ENCODE measurements around the gene ITPR1. TPM values are rescaled to one million over a fixed set of nuclear protein-coding genes. Genes with fewer than 3 reads are reported as not detected.

The ITPR1 gene
- polyA plus RNA-seq, 1 of the 3 experiments (the other 2 are of a cell fraction), result 5.9 TPM

DNA sequence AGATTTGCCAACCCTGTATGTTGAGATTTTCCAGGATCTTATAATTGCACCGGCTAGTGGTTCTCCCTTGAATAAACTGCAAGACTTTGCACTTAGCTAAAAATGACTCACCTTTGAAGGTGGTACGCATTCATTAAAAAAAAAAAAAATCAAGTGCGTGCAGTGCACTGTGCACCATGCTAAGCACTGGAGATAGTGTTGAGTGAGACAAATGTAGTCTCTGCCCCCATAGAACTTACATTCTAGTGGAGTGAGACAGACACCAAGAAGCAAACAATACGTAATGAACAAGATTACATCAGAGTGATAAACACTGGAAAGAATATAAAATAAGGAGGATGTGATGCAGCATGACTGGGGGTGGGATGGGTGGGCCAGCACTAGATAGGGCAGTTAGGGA, 69.4 kb downstream of the ITPR1 start:
- Histone ChIP-seq H3F3A (replicated peaks; ENCODE audit: insufficient read depth) (no peaks in the 10 kb centered on the region), H3K4me3 (ENCODE audit: low read depth in 2 of 2, low read length in 1 of 2) (no peak overlapping the region), H3K9ac (no peak overlapping the region), H3K27me3 (ENCODE audit: insufficient read depth) (no peaks in the 10 kb centered on the region), H3K9me2 (no peaks in the 10 kb centered on the region), H2AFZ (ENCODE audit: low read depth) (no peak overlapping the region), H3K9me3 (no peaks in the 10 kb centered on the region), H4K20me1 (ENCODE audit: insufficient read depth) (no peaks in the 10 kb centered on the region), H3K36me3 (replicated peaks in 1 of 2; ENCODE audit: control insufficient read depth in 1 of 2, insufficient read depth in 2 of 2, low read length in 1 of 2) (no peaks in the 10 kb centered on the region), H3K4me1 (ENCODE audit: control insufficient read depth in 1 of 2, insufficient read depth in 2 of 2, low read depth in 1 of 2, low read length in 1 of 2) (peaks cover 0 to 8% of the 10 kb centered on the region in 2 experiments; a peak in 2 of 4 replicates), H3K27ac (ENCODE audit: low read depth in 2 of 2, low read length in 1 of 2) (no peak overlapping the region), H3K4me2 (no peak overlapping the region), H3K79me2 (ENCODE audit: insufficient read depth) (no peaks in the 10 kb centered on the region)
- ChIA-PET CTCF (interaction anchor here (1.2 to 1.7 kb wide), 3 partner anchors 47 to 212 kb away, joined by 3 to 5 read pairs (median 5); no protein-coding TSS in a partner anchor), POLR2A (no interaction called here)
- DNase-seq, result no peak
- no peak for TF ChIP-seq GABPA (IDR thresholded peaks at IDR 0.05; ENCODE audit: low read depth)
- TF ChIP-seq MEF2A (IDR thresholded peaks at IDR 0.05; ENCODE audit: borderline replicate concordance, low read depth), result no peak
- TF ChIP-seq ELF1 (IDR thresholded peaks at IDR 0.05), result no peak
- TF ChIP-seq, protein P1, sequence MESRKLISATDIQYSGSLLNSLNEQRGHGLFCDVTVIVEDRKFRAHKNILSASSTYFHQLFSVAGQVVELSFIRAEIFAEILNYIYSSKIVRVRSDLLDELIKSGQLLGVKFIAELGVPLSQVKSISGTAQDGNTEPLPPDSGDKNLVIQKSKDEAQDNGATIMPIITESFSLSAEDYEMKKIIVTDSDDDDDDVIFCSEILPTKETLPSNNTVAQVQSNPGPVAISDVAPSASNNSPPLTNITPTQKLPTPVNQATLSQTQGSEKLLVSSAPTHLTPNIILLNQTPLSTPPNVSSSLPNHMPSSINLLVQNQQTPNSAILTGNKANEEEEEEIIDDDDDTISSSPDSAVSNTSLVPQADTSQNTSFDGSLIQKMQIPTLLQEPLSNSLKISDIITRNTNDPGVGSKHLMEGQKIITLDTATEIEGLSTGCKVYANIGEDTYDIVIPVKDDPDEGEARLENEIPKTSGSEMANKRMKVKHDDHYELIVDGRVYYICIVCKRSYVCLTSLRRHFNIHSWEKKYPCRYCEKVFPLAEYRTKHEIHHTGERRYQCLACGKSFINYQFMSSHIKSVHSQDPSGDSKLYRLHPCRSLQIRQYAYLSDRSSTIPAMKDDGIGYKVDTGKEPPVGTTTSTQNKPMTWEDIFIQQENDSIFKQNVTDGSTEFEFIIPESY (IDR thresholded peaks at IDR 0.05; ENCODE audit: borderline replicate concordance, low read depth), result no peak
- TF ChIP-seq SIN3A (IDR thresholded peaks at IDR 0.05; ENCODE audit: borderline replicate concordance, low read depth, low read length), result no peak
- TF ChIP-seq, protein P2, sequence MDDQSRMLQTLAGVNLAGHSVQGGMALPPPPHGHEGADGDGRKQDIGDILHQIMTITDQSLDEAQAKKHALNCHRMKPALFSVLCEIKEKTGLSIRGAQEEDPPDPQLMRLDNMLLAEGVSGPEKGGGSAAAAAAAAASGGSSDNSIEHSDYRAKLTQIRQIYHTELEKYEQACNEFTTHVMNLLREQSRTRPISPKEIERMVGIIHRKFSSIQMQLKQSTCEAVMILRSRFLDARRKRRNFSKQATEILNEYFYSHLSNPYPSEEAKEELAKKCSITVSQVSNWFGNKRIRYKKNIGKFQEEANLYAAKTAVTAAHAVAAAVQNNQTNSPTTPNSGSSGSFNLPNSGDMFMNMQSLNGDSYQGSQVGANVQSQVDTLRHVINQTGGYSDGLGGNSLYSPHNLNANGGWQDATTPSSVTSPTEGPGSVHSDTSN (IDR thresholded peaks at IDR 0.05), result no peak
- TF ChIP-seq, protein P3, sequence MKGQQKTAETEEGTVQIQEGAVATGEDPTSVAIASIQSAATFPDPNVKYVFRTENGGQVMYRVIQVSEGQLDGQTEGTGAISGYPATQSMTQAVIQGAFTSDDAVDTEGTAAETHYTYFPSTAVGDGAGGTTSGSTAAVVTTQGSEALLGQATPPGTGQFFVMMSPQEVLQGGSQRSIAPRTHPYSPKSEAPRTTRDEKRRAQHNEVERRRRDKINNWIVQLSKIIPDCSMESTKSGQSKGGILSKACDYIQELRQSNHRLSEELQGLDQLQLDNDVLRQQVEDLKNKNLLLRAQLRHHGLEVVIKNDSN (IDR thresholded peaks at IDR 0.05; ENCODE audit: borderline replicate concordance, low read depth), result no peak
- no peak for TF ChIP-seq MXI1 (IDR thresholded peaks at IDR 0.05; ENCODE audit: low read depth, low read length)
- no peak for TF ChIP-seq JUND (IDR thresholded peaks at IDR 0.05)
- no peak for TF ChIP-seq NFIC (IDR thresholded peaks at IDR 0.05; ENCODE audit: borderline replicate concordance)
- TF ChIP-seq SMC3 (IDR thresholded peaks at IDR 0.05; ENCODE audit: low read depth, low read length), result no peak
- TF ChIP-seq POLR2AphosphoS5 (IDR thresholded peaks at IDR 0.05; ENCODE audit: low read depth, low read length), result no peak
- TF ChIP-seq FOXJ3 (CRISPR knock-in tag; IDR thresholded peaks at IDR 0.05), result no peak
- TF ChIP-seq, protein P4, sequence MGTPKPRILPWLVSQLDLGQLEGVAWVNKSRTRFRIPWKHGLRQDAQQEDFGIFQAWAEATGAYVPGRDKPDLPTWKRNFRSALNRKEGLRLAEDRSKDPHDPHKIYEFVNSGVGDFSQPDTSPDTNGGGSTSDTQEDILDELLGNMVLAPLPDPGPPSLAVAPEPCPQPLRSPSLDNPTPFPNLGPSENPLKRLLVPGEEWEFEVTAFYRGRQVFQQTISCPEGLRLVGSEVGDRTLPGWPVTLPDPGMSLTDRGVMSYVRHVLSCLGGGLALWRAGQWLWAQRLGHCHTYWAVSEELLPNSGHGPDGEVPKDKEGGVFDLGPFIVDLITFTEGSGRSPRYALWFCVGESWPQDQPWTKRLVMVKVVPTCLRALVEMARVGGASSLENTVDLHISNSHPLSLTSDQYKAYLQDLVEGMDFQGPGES (IDR thresholded peaks at IDR 0.05; ENCODE audit: low read depth, low read length), result no peak
- no peak for TF ChIP-seq RXRA (IDR thresholded peaks at IDR 0.05; ENCODE audit: borderline replicate concordance, low read depth)
- TF ChIP-seq RFX5 (IDR thresholded peaks at IDR 0.05; ENCODE audit: low read length), result no peak
- TF ChIP-seq, protein P5, sequence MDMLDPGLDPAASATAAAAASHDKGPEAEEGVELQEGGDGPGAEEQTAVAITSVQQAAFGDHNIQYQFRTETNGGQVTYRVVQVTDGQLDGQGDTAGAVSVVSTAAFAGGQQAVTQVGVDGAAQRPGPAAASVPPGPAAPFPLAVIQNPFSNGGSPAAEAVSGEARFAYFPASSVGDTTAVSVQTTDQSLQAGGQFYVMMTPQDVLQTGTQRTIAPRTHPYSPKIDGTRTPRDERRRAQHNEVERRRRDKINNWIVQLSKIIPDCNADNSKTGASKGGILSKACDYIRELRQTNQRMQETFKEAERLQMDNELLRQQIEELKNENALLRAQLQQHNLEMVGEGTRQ (IDR thresholded peaks at IDR 0.05; ENCODE audit: borderline replicate concordance, low read depth, low read length), result no peak
- no peak for TF ChIP-seq RAD21 (IDR thresholded peaks at IDR 0.05; ENCODE audit: low read length)
- no peak for TF ChIP-seq YY1 (IDR thresholded peaks at IDR 0.05; ENCODE audit: low read depth)
- 89% methylated on average over 4 of the region's 4 CpGs for WGBS (ENCODE audit: low lambda C conversion rate)

Data from SK-N-SH (cell line).